ENCODE measurements around the gene SSC5D.

The SSC5D gene

GRCh38 chr19:55539090-55539984 is 51.1 kb downstream of the SSC5D start:
- no peak for DNase-seq

GRCh38 chr19:55540619-55541018 is 52.4 kb downstream of the SSC5D start:
- DNase-seq: no peak

DNA sequence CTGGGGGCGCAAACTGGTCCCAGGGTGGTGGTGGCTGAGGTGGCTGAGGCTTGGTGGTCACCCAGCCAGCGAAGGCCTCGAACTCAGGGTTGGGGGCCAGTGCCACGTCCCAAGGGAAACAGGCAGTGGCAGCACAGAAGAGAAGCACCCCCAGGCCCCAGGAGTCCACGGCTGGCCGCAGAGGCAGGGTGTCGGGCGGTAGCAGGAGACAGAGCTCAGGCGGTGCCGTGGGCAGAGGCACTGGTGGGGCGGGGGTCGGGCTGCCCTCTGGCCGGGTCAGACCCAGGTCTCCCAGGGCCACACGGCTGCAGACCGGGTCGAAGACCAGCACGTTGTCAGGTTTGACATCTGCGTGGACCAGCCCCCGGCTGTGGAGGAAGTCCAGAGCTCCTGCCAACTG is 52.9 kb downstream of the SSC5D start:
- DNase-seq: no peak

GRCh38 chr19:55542292-55542855 is 54.1 kb downstream of the SSC5D start:
- DNase-seq: no peak

- DNase-seq: no peak
These were observed 55.3 kb downstream of the SSC5D start for GRCh38 chr19:55543567-55543966.

DNA sequence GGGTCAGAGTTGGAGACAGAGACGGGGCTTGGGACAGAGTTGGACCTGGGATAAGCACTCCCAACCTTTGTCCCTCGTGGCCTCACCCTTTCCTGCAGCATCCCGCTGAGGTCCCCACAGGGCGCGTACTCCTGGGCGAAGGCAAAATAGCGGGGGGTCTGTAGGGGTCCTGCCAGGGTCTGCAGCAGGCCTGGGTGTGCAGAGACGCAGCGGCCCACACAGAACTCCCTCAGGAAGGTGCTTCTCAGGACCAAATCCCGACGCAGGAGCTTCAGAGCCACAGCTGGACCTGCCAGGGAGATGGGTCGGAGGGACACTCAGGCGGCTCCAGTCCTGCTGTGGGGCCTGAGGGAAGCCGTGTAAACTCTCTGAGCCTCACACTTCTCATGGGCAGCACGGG is 55.8 kb downstream of the SSC5D start:
- DNase-seq: no peak

- DNase-seq: no peak
These were observed 56.7 kb downstream of the SSC5D start for GRCh38 chr19:55544776-55545439.

DNA sequence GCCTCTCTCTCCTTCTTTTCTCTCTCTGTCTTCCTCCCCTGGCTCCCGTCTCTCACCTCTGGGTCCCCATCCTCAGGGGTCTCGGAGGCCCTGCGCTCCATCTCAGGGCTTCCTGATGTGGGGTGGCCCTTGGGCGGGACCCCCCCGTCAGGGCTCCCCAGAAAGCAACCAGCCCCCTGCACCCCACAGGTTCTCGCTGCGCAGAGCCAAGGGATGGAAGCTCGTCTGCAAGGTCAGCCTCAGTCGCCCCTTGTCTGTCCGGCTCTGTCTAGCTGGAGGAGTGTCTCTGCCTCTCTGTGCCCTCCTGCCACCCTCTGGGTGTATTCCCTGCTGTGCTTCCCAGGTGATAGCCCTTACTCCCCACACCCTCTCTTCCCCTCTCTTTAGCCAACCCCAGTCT is 57.2 kb downstream of the SSC5D start, which contains the start of gene SBK3:
Gene SBK3 (minus strand): TSS at position 101 of the 400 bp plus-strand sequence. CDS start 0 bp downstream, at position 101.
- DNase-seq: no peak

DNA sequence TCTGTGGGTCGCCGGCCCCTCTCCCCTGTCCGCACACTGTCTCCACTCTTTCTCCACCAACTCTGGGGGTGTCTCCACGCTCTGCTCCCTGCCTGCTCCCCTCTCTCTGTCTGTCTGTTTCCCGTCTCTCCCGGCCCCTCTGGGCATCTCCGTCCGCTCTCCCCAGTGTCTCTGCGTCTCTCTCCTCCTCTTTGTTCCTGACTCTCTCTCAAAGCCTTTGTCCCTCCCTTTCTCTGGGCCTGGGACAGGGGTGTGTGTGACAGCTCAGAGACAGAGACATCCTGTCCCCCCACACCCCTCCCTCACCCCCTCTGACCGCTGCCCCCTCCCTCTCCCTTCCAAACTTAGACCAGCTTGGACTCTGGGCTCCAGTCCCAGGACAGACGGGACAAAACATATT is 57.8 kb downstream of the SSC5D start:
- DNase-seq: no peak

DNA sequence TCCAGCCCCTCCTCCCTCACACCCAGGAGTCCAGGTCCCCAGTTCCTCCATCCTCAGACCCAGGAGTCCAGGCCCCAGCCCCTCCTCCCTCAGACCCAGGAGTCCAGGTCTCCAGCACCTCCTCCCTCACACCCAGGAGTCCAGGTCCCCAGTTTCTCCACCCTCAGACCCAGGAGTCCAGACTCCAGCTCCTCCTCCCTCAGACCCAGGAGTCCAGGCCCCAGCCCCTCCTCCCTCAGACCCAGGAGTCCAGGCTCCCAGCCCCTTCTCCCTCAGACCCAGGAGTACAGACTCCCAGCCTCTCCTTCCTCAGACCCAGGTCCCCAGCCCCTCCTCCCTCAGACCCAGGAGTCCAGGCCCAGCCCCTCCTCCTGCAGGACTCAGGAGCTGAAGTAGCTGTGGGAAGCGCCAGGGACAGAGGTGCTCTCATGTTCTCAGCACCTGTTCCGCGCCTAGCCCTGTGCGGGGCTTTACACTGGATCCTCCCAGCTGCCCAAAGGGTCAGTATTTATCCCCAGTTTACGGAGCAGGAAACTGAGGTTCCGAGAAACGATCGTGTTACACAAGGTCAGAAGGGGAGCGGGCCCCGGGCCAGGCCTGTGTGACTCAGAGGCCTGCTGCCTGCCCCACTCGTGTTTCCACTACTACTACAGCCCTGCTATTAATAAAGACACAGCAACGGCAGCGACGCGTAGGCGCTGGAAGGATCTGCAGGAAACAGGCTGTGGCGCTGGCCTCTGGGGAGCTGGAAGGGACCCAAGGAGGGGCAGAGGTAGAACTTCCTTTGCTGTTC is 58.8 kb downstream of the SSC5D start:
- DNase-seq: no peak

- DNase-seq: no peak
These were observed 61.5 kb downstream of the SSC5D start for GRCh38 chr19:55549500-55550320.

DNA sequence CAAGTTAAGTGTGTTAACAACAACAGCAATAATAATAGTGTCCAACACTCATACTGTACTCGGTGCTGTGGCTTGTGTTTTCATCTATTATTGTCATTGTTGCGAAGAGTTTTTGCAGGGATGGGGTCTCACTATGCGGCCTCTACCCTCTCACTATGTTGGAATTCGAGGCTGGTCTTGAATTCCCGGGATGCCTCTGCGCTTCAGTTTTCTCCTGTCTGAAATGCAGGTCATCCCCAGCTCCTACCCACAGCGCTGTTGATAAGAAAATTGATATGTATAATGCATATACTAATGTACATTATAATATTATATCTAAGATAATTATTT is 62.0 kb downstream of the SSC5D start:
- DNase-seq: no peak

GRCh38 chr19:55552206-55552605 is 64.0 kb downstream of the SSC5D start:
- DNase-seq: no peak

- no peak for DNase-seq
These were observed 64.4 kb downstream of the SSC5D start for GRCh38 chr19:55552620-55553019.

GRCh38 chr19:55553217-55554182 is 65.3 kb downstream of the SSC5D start:
- no peak for DNase-seq

- no peak for DNase-seq
These were observed 66.1 kb downstream of the SSC5D start for GRCh38 chr19:55554302-55554701.

DNA sequence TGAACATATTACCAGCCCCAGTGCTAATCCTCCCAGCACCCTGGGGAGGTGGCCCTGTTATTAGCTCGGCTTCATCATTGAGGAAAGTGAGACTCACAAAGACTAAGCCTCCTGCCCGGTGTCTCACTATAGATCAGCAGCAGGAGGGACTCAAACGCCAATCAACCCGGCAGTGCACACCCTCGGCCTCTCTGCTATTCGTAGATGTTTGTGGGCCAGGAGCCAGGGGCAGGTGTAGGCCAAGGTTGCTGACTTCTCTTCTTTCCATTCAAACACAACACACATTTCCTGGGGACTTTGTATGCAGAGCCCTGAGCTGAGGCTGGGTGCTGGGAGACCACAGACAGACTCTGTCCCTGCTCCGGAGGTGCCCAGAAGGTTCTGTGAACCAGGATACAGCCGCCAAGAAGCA is 66.5 kb downstream of the SSC5D start:
- no peak for DNase-seq

GRCh38 chr19:55559684-55560083 is 71.4 kb downstream of the SSC5D start:
- DNase-seq: no peak

- DNase-seq: no peak
These were observed 75.0 kb downstream of the SSC5D start for GRCh38 chr19:55563261-55563690.

- no peak for DNase-seq
These were observed 78.6 kb downstream of the SSC5D start for GRCh38 chr19:55566823-55567222.

Measured in 8988T (cell line).